Glomerular visceral epithelial cell (primary cell): ENCODE data around the gene LDLRAD4.
"Not testable (repeated sequence)": the region's sequence is repeated elsewhere in the genome, so short reads cannot be mapped to it uniquely, and the experiment has no call there.

ENCODE experiments used
- DNase-seq: peaks from one replicate; pipeline ENCODE4 v3.0.0-alpha.2; 2016; ENCODE audit errors: extremely low spot score

The LDLRAD4 gene

GRCh38 chr18:13461936-13462335, 243.4 kb downstream of the LDLRAD4 start:
- no peak for DNase-seq

GRCh38 chr18:13462686-13463085, 244.1 kb downstream of the LDLRAD4 start:
- no peak for DNase-seq

GRCh38 chr18:13463526-13464210, 245.1 kb downstream of the LDLRAD4 start:
- no peak for DNase-seq

- DNase-seq = no peak
Measured at GRCh38 chr18:13464432-13465123, 246.0 kb downstream of the LDLRAD4 start.

- DNase-seq = no peak
Measured at GRCh38 chr18:13465124-13465446, 246.5 kb downstream of the LDLRAD4 start.

- DNase-seq = no peak
Measured at GRCh38 chr18:13465476-13465875, 246.9 kb downstream of the LDLRAD4 start.

- no peak for DNase-seq
Measured at GRCh38 chr18:13470516-13471197, 252.1 kb downstream of the LDLRAD4 start.

GRCh38 chr18:13471198-13471845, 252.8 kb downstream of the LDLRAD4 start:
- no peak for DNase-seq

GRCh38 chr18:13471971-13472628, 253.5 kb downstream of the LDLRAD4 start:
- no peak for DNase-seq

- DNase-seq = no peak
Measured at GRCh38 chr18:13473751-13474150, 255.2 kb downstream of the LDLRAD4 start.

- DNase-seq = no peak
Measured at GRCh38 chr18:13474336-13474735, 255.8 kb downstream of the LDLRAD4 start.

GRCh38 chr18:13474907-13475545, 256.5 kb downstream of the LDLRAD4 start:
- no peak for DNase-seq

GRCh38 chr18:13476312-13476711, 257.8 kb downstream of the LDLRAD4 start:
- not testable (repeated sequence) for DNase-seq

GRCh38 chr18:13477147-13477683, 258.7 kb downstream of the LDLRAD4 start:
- DNase-seq = no peak

GRCh38 chr18:13480571-13481255, 262.2 kb downstream of the LDLRAD4 start:
- no peak for DNase-seq

GRCh38 chr18:13481331-13481730, 262.8 kb downstream of the LDLRAD4 start:
- DNase-seq = no peak

- DNase-seq = no peak
Measured at GRCh38 chr18:13481820-13482617, 263.5 kb downstream of the LDLRAD4 start.

- no peak for DNase-seq
Measured at GRCh38 chr18:13482618-13482945, 264.0 kb downstream of the LDLRAD4 start.

- no peak for DNase-seq
Measured at GRCh38 chr18:13483316-13484270, 265.0 kb downstream of the LDLRAD4 start.
